WTC11 (cell line): ENCODE results near the gene SHROOM3.

Experiments
- ARID4B ChIP-seq: sonication (generic); formaldehyde crosslinking; IDR thresholded peaks from 2 replicates; pipeline ENCODE4 v1.8.0; 2023; ENCODE audit warnings: missing genetic modification reagents, mild to moderate bottlenecking, borderline replicate concordance
- ATF6 ChIP-seq: sonication (generic); formaldehyde crosslinking; IDR thresholded peaks from 2 replicates; pipeline ENCODE4 v1.8.1; 2023; ENCODE audit warnings: mild to moderate bottlenecking, missing genetic modification reagents
- CTCF ChIP-seq: fragments of 200-600 bp; IDR thresholded peaks from 2 replicates; pipeline ENCODE4 v1.8.0; 2022; ENCODE audit warnings: antibody characterized with exemption
- E2F4 ChIP-seq: sonication (generic); formaldehyde crosslinking; IDR thresholded peaks from 2 replicates; pipeline ENCODE4 v1.8.1; 2022; ENCODE audit warnings: low read depth, mild to moderate bottlenecking, moderate library complexity, missing genetic modification reagents, borderline replicate concordance
- ETV6 ChIP-seq: sonication (generic); formaldehyde crosslinking; IDR thresholded peaks from 2 replicates; pipeline ENCODE4 v1.8.1; 2022; ENCODE audit warnings: mild to moderate bottlenecking, missing genetic modification reagents
- GABPB1 ChIP-seq: sonication (generic); formaldehyde crosslinking; IDR thresholded peaks from 2 replicates; pipeline ENCODE4 v1.8.1; 2023; ENCODE audit warnings: mild to moderate bottlenecking, missing genetic modification reagents
- MXD4 ChIP-seq: fragments of 250-450 bp; sonication (Bioruptor Pico); IDR thresholded peaks from 2 replicates; pipeline ENCODE4 v1.8.0; 2021; ENCODE audit warnings: mild to moderate bottlenecking, moderate library complexity, borderline replicate concordance
- NR2C2 ChIP-seq: sonication (generic); formaldehyde crosslinking; IDR thresholded peaks from 2 replicates; pipeline ENCODE4 v1.8.0; 2022; ENCODE audit warnings: mild to moderate bottlenecking, missing genetic modification reagents
- ZNF121 ChIP-seq: sonication (generic); formaldehyde crosslinking; IDR thresholded peaks from 2 replicates; pipeline ENCODE4 v1.8.0; 2023; ENCODE audit warnings: missing genetic modification reagents
- ZNF138 ChIP-seq: sonication (generic); formaldehyde crosslinking; conservative IDR thresholded peaks from 2 replicates; pipeline ENCODE4 v1.8.1; 2022; ENCODE audit warnings: mild to moderate bottlenecking, moderate library complexity, missing genetic modification reagents
- ZNF219 ChIP-seq: sonication (generic); formaldehyde crosslinking; IDR thresholded peaks from 2 replicates; pipeline ENCODE4 v1.8.0; 2023; ENCODE audit warnings: missing genetic modification reagents, mild to moderate bottlenecking, borderline replicate concordance
- ZNF416 ChIP-seq: fragments of 250-450 bp; sonication (Bioruptor Pico); IDR thresholded peaks from 2 replicates; pipeline ENCODE4 v1.9.0; 2021; ENCODE audit warnings: mild to moderate bottlenecking, inconsistent platforms
- ZNF423 ChIP-seq: fragments of 250-450 bp; sonication (Bioruptor Pico); IDR thresholded peaks from 2 replicates; pipeline ENCODE4 v2.1.2; 2022; ENCODE audit warnings: mild to moderate bottlenecking, moderate library complexity

- TF ChIP-seq ZNF219 = no peak
- no peak for TF ChIP-seq CTCF
- TF ChIP-seq E2F4 (CRISPR knock-in tag) = no peak
- no peak for TF ChIP-seq ZNF121
- TF ChIP-seq GABPB1 = no peak
- TF ChIP-seq ZNF423 (CRISPR knock-in tag) = no peak
- TF ChIP-seq ZNF138 (CRISPR knock-in tag) = no peak
- TF ChIP-seq ETV6 = no peak
- no peak for TF ChIP-seq MXD4 (CRISPR knock-in tag)
- TF ChIP-seq ZNF416 (CRISPR knock-in tag) = no peak
- no peak for TF ChIP-seq NR2C2 (CRISPR knock-in tag)
- no peak for TF ChIP-seq ARID4B
- no peak for TF ChIP-seq ATF6 (CRISPR knock-in tag)
These were observed 285.1 kb downstream of the SHROOM3 start for GRCh38 chr4:76720121-76720520.
